ENCODE results near the gene PDGFC.

DNA sequence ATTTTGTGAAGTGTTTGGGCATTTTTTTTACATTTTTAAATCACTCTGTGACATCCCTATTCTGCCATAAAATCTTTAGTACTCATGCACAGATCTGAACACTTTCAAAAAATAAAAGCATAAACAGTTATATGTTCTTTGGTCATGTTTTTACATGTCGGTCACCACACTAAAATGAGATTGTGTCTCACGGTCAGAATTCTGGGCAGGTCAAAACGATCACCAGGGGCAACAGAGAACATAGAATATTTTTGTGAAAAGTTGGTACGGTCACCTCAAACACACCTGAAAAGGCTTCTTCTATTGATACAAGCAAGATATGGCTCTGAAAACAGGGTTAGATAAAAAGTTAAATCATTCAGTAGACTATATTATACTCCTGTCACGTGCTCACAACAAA lies 189.1 kb downstream of the PDGFC start:
- TF ChIP-seq, protein P1, sequence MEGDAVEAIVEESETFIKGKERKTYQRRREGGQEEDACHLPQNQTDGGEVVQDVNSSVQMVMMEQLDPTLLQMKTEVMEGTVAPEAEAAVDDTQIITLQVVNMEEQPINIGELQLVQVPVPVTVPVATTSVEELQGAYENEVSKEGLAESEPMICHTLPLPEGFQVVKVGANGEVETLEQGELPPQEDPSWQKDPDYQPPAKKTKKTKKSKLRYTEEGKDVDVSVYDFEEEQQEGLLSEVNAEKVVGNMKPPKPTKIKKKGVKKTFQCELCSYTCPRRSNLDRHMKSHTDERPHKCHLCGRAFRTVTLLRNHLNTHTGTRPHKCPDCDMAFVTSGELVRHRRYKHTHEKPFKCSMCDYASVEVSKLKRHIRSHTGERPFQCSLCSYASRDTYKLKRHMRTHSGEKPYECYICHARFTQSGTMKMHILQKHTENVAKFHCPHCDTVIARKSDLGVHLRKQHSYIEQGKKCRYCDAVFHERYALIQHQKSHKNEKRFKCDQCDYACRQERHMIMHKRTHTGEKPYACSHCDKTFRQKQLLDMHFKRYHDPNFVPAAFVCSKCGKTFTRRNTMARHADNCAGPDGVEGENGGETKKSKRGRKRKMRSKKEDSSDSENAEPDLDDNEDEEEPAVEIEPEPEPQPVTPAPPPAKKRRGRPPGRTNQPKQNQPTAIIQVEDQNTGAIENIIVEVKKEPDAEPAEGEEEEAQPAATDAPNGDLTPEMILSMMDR (IDR thresholded peaks at IDR 0.05; ENCODE audit: low read length), result no peak
- TF ChIP-seq EZH2 (IDR thresholded peaks at IDR 0.05; ENCODE audit: borderline replicate concordance, low read length), result no peak

All from OCI-LY1 (cell line).